Gastrocnemius medialis (tissue), 4 donors: ENCODE data around the gene ZBTB7C. TPM values are rescaled to one million over a fixed set of nuclear protein-coding genes. Genes with fewer than 3 reads are reported as not detected.
A peak's percentile ranks its signal among the peaks of the same experiment; 100 is the strongest.

Source experiments
- ATAC-seq, 2 donors: fragments of 150-250 bp; one replicate each; pipeline ENCODE4 v1.9.1; 2016
- DNase-seq, 2 donors: peaks; one replicate each; pipeline ENCODE4 v3.0.0-alpha.2; 2019
- H3K27ac ChIP-seq, 4 donors: fragments of 200-600 bp; sonication (generic); 1 replicate in 1 of 4; 2 replicates in 3 of 4; pipeline ENCODE4 v1.5.1; 2016 to 2018; ENCODE audit warnings: mild to moderate bottlenecking in 2 of 4, moderate library complexity in 1 of 4
- H3K27me3 ChIP-seq, 3 donors: fragments of 200-600 bp; sonication (generic) in 2 of 3; 1 replicate in 1 of 3; 2 replicates in 2 of 3; pipeline versions ENCODE4 v1.5.1 to v1.6.0; 2016 to 2019; ENCODE audit warnings: mild to moderate bottlenecking in 1 of 3, moderate library complexity in 1 of 3
- H3K36me3 ChIP-seq, 2 donors: fragments of 200-600 bp; sonication (generic) in 1 of 2; one replicate each; pipeline ENCODE4 v1.5.1; 2017 to 2018
- H3K4me1 ChIP-seq, 2 donors: fragments of 200-600 bp; sonication (generic) in 1 of 2; one replicate each; pipeline ENCODE4 v1.5.1; 2016 to 2017; ENCODE audit warnings: mild to moderate bottlenecking in 2 of 2
- H3K4me3 ChIP-seq, 4 donors: fragments of 200-600 bp; sonication (generic) in 3 of 4; 1 replicate in 1 of 4; 2 replicates in 3 of 4; pipeline ENCODE4 v1.5.1; 2016 to 2019; ENCODE audit warnings: mild to moderate bottlenecking in 2 of 4
- H3K9me3 ChIP-seq, 3 donors: fragments of 200-600 bp; sonication (generic) in 2 of 3; 1 replicate in 1 of 3; 2 replicates in 2 of 3; pipeline ENCODE4 v1.5.1; 2016 to 2019
- CTCF ChIP-seq, 5 experiments: fragments of 450-650 bp in 3 of 5; fragments of 200-600 bp in 2 of 5; sonication (generic) in 2 of 5; IDR thresholded peaks in 4 of 5; conservative IDR thresholded peaks in 1 of 5; 1 replicate in 4 of 5; 2 replicates in 1 of 5; pipeline ENCODE4 v1.5.1; 2016 to 2019; ENCODE audit warnings: antibody characterized with exemption in 5 of 5, mild to moderate bottlenecking in 3 of 5, moderate library complexity in 3 of 5
- POLR2A ChIP-seq, 2 donors: fragments of 450-650 bp; IDR thresholded peaks; one replicate each; pipeline ENCODE4 v1.6.1; 2017; ENCODE audit warnings: antibody characterized with exemption in 2 of 2, mild to moderate bottlenecking in 2 of 2, moderate library complexity in 2 of 2
- in situ Hi-C, 4 donors: fragments of 200-750 bp; cut with MboI; loops; one replicate each; pipeline versions ENCODE4 v1.15.0 to v1.8.0; 2017; ENCODE audit warnings: low sequenced_read_pairs in 4 of 4
- intact Hi-C: fragments of 100-400 bp; cut with DNase I; formaldehyde crosslinking; loops from one replicate; pipeline ENCODE4 v1.15.1; 2023; ENCODE audit warnings: low total_unique reads
- total RNA-seq, 4 donors: library from RNA; depleted of rRNA; stranded (reverse); fragments of >200 nt; gene quantifications; one replicate each; pipeline versions ENCODE4 v1.1.0 to v1.2.3, GENCODE V29; 2016

ZBTB7C gene
- total RNA-seq, 4 donors from 2014 or later: 0.53 to 12.3 (median 1.1) TPM

- H3K4me3 ChIP-seq: no peak overlapping the region
- in situ Hi-C loops: no loop called here
- no peak overlapping the region for H3K27ac ChIP-seq
- TF ChIP-seq CTCF (IDR thresholded peaks at IDR 0.05 in 4 of 5, conservative IDR thresholded peaks at IDR 0.05 in 1 of 5) (no peak), POLR2A (IDR thresholded peaks at IDR 0.05) (no peak)
- H3K27me3 ChIP-seq: no peaks in the 10 kb centered on the region
- ATAC-seq: no peak
- no peaks in the 10 kb centered on the region for H3K36me3 ChIP-seq
- intact Hi-C loops: no loop called here
- no peaks in the 10 kb centered on the region for H3K9me3 ChIP-seq
- no peak for DNase-seq
- H3K4me1 ChIP-seq: peaks cover 13 to 16% of the 10 kb centered on the region in 2 donors
These were observed 211.4 kb downstream of the ZBTB7C start for GRCh38 chr18:48197819-48198218.

- H3K4me3 ChIP-seq: no peak overlapping the region
- no peak overlapping the region for H3K27ac ChIP-seq
- in situ Hi-C loops (no loop called here), intact Hi-C loops (no loop called here)
- no peaks in the 10 kb centered on the region for H3K27me3 ChIP-seq
- H3K4me1 ChIP-seq: peaks cover 13 to 16% of the 10 kb centered on the region in 2 donors
- H3K9me3 ChIP-seq: no peaks in the 10 kb centered on the region
- no peaks in the 10 kb centered on the region for H3K36me3 ChIP-seq
- DNase-seq (no peak), ATAC-seq (no peak)
- TF ChIP-seq CTCF (IDR thresholded peaks at IDR 0.05 in 4 of 5, conservative IDR thresholded peaks at IDR 0.05 in 1 of 5) (no peak), POLR2A (IDR thresholded peaks at IDR 0.05) (no peak)
These were observed 213.4 kb downstream of the ZBTB7C start for GRCh38 chr18:48195787-48196186.

- intact Hi-C loops: no loop called here
- no peak overlapping the region for H3K27ac ChIP-seq
These were observed 214.5 kb downstream of the ZBTB7C start for GRCh38 chr18:48194591-48195181.

GRCh38 chr18:48193521-48194492, 215.4 kb downstream of the ZBTB7C start:
- Histone ChIP-seq H3K27ac (no peak overlapping the region), H3K4me1 (peaks cover 13 to 16% of the 10 kb centered on the region in 2 donors), H3K9me3 (no peaks in the 10 kb centered on the region), H3K4me3 (no peak overlapping the region), H3K27me3 (no peaks in the 10 kb centered on the region), H3K36me3 (no peaks in the 10 kb centered on the region)
- intact Hi-C loops (no loop called here), in situ Hi-C loops (no loop called here)
- TF ChIP-seq CTCF (IDR thresholded peaks at IDR 0.05 in 4 of 5, conservative IDR thresholded peaks at IDR 0.05 in 1 of 5) (no peak), POLR2A (IDR thresholded peaks at IDR 0.05) (no peak)
- peak in 1 of 2 donors; percentile 55 for ATAC-seq
- DNase-seq: no peak

More at GRCh38 chr18:48194591-48195181, 214.5 kb downstream of the ZBTB7C start:
- in situ Hi-C loops: no loop called here
- TF ChIP-seq CTCF (IDR thresholded peaks at IDR 0.05 in 4 of 5, conservative IDR thresholded peaks at IDR 0.05 in 1 of 5): no peak
- H3K4me3 ChIP-seq: no peak overlapping the region
- no peak for ATAC-seq
- no peaks in the 10 kb centered on the region for H3K27me3 ChIP-seq
- no peak for DNase-seq
- no peaks in the 10 kb centered on the region for H3K36me3 ChIP-seq
- peaks cover 13 to 16% of the 10 kb centered on the region in 2 donors for H3K4me1 ChIP-seq
- no peaks in the 10 kb centered on the region for H3K9me3 ChIP-seq
